ENCODE measurements around the gene BLOC1S1. TPM values are rescaled to one million over a fixed set of nuclear protein-coding genes. Genes with fewer than 3 reads are reported as not detected.

Gene BLOC1S1
- total and polyA plus RNA-seq, 8 donors = 12.8 to 451 (median 239) TPM

DNA sequence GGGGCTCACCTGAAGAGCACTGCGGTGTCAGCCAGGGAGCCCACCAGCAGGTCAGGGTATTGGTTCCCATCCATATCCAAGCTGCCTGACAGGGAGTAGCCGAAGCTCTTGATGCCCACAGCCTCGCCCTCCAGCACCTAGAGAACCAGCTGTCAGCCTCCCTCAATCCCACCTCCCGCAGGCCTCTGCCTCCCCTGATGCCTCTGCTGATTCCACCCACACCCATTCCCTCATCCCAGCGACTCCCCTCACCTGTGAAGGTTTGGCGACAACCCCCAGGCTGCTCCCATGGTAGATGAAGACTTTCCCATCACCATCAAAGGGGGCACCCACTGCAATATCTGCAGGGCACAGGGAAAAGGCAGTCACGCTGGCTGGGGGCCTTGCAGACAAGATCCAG, 18.2 kb upstream of the BLOC1S1 start:
- peaks cover 0 to 64% (median 27%) of the 10 kb centered on the region in 4 donors for H3K36me3 ChIP-seq
- DNase-seq = no peak
- peak overlapping the region in 1 of 5 donors; percentile 38 for H3K27ac ChIP-seq
- peaks cover 0 to 20% (median 8%) of the 10 kb centered on the region in 4 donors for H3K4me1 ChIP-seq
- no peak for TF ChIP-seq POLR2A (IDR thresholded peaks at IDR 0.05)
- no peak for TF ChIP-seq CTCF (IDR thresholded peaks at IDR 0.05)
- TF ChIP-seq POLR2AphosphoS5 (IDR thresholded peaks at IDR 0.05) = no peak
- TF ChIP-seq EP300 (IDR thresholded peaks at IDR 0.05) = no peak
- no peak overlapping the region for H3K4me3 ChIP-seq
- no peaks in the 10 kb centered on the region for H3K27me3 ChIP-seq
- intact Hi-C loops (cut with DNase I; ENCODE audit: low total_unique reads) = no loop called here
- 78 to 85% (median 84%) methylated on average over 7 of the region's 7 CpGs for WGBS, 5 donors
- no peaks in the 10 kb centered on the region for H3K9me3 ChIP-seq

GRCh38 chr12:55698241-55698955, 17.4 kb upstream of the BLOC1S1 start:
- no peak for DNase-seq

GRCh38 chr12:55698965-55699364, 16.9 kb upstream of the BLOC1S1 start:
- no peak overlapping the region for H3K4me3 ChIP-seq
- no peaks in the 10 kb centered on the region for H3K9me3 ChIP-seq
- peak overlapping the region in 1 of 5 donors; percentile 21 for H3K27ac ChIP-seq
- H3K36me3 ChIP-seq = peaks cover 0 to 53% (median 21%) of the 10 kb centered on the region in 4 donors
- intact Hi-C loops (cut with DNase I; ENCODE audit: low total_unique reads) = no loop called here
- WGBS, 5 donors = 60 to 81% (median 75%) methylated on average over 1 of the region's 1 CpG; no CpG with 5 or more reads in 1 of the 5 donors
- no peak for DNase-seq
- no peaks in the 10 kb centered on the region for H3K27me3 ChIP-seq
- TF ChIP-seq POLR2AphosphoS5 (IDR thresholded peaks at IDR 0.05) (no peak), CTCF (IDR thresholded peaks at IDR 0.05) (no peak), POLR2A (IDR thresholded peaks at IDR 0.05) (no peak), EP300 (IDR thresholded peaks at IDR 0.05) (no peak)
- peaks cover 0 to 33% (median 14%) of the 10 kb centered on the region in 4 donors for H3K4me1 ChIP-seq

More at GRCh38 chr12:55698241-55698955, 17.4 kb upstream of the BLOC1S1 start:
- Histone ChIP-seq H3K9me3 (no peaks in the 10 kb centered on the region), H3K27me3 (no peaks in the 10 kb centered on the region), H3K27ac (peak overlapping the region in 1 of 5 donors; percentile 21), H3K4me3 (no peak overlapping the region), H3K4me1 (peaks cover 0 to 27% (median 9%) of the 10 kb centered on the region in 4 donors), H3K36me3 (peaks cover 0 to 58% (median 23%) of the 10 kb centered on the region in 4 donors)
- WGBS, 5 donors = 80 to 92% (median 86%) methylated on average over 7 to 16 of the region's 16 CpGs
- intact Hi-C loops (cut with DNase I; ENCODE audit: low total_unique reads) = no loop called here
- TF ChIP-seq POLR2A (IDR thresholded peaks at IDR 0.05) = no peak
- TF ChIP-seq POLR2AphosphoS5 (IDR thresholded peaks at IDR 0.05) = no peak
- no peak for TF ChIP-seq CTCF (IDR thresholded peaks at IDR 0.05)
- no peak for TF ChIP-seq EP300 (IDR thresholded peaks at IDR 0.05)

DNA sequence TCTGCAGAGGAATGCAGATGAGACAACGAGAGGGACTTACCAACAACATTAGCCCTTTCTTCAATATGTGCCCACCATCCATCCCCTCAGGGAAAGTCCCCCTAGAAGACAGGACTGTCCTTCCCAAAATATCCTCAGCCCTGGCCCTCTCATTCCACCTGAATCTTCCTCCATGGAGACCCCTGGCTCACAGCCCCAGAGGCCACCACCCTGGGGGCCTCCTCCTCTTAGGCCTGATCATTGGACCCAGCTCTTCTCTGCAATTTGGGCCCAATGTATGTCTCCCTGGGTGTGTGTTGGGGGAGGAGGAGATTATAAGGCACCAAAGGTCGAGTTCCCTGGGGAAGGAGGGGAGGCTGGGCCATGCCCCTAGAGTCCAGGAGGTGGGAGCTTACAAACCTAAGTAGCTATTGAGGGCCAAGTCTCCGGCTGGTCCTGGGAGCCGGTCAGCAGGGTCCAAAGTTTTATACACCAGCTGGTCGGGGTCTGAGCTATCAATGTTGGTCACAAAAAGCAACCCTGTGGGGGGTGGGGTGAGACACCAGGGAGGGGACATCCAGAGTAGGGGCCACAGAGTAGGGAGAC, 16.3 kb upstream of the BLOC1S1 start:
- no peaks in the 10 kb centered on the region for H3K27me3 ChIP-seq
- peaks cover 0 to 38% (median 16%) of the 10 kb centered on the region in 4 donors for H3K4me1 ChIP-seq
- 62 to 74% (median 71%) methylated on average over 5 of the region's 5 CpGs for WGBS, 5 donors
- no peak overlapping the region for H3K4me3 ChIP-seq
- intact Hi-C loops (cut with DNase I; ENCODE audit: low total_unique reads) = no loop called here
- DNase-seq = no peak
- peaks cover 0 to 47% (median 18%) of the 10 kb centered on the region in 4 donors for H3K36me3 ChIP-seq
- H3K27ac ChIP-seq = peak overlapping the region in 2 of 5 donors; percentile 4 to 21
- no peaks in the 10 kb centered on the region for H3K9me3 ChIP-seq
- TF ChIP-seq CTCF (IDR thresholded peaks at IDR 0.05) (no peak), POLR2A (IDR thresholded peaks at IDR 0.05) (no peak), POLR2AphosphoS5 (IDR thresholded peaks at IDR 0.05) (no peak), EP300 (IDR thresholded peaks at IDR 0.05) (no peak)
